Epithelial cell of proximal tubule (primary cell): Measurements from ENCODE around the gene IL20. TPM values are rescaled to one million over a fixed set of nuclear protein-coding genes. Genes with fewer than 3 reads are reported as not detected.

ENCODE experiments used
- DNase-seq: peaks from one replicate; pipeline ENCODE4 v3.0.0-alpha.2; 2011; ENCODE audit warnings: low read depth
- H3K4me3 ChIP-seq: 2 replicates; pipeline ENCODE4 v1.5.1; 2011; ENCODE audit warnings: low read depth, mild to moderate bottlenecking, low read length
- CTCF ChIP-seq: conservative IDR thresholded peaks from 2 replicates; pipeline ENCODE4 v1.5.1; 2012; ENCODE audit warnings: low read depth, mild to moderate bottlenecking, low read length
- total RNA-seq: library from RNA; depleted of rRNA; stranded (reverse); fragments of >200 nt; gene quantifications from 2 replicates; pipeline ENCODE4 v1.2.3, GENCODE V29; 2015

Gene IL20
- total RNA-seq, 1 donor from 2014 or later: not detected

DNA sequence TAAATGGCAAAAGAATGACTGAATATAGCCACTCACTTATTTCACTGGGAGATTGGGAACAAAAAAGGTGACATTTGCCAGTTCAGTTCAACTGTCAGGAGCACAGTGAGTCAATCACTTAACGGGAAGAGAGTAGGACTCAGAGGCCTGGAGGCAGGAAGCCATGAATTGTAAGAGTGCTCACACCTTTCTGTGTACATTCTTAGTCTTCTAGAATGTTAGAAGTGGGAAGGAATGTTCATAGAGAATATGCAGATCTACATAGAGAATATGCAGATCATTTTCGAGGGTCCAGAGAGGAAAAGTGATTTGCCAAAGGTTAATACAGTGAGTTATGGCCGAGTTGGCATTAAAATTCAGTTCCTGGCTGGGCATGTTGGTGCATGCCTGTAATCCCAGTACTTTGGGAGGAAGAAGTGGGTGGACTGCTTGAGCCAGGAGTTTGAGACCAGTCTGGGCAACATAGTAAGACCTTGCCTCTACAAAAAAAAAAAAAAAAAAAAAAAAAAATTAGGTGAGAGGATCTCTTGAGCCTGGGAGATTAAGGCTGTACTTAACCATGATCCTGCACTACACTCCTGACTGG lies 8.3 kb downstream of the IL20 start:
- DNase-seq: no peak
- no peak for TF ChIP-seq CTCF

DNA sequence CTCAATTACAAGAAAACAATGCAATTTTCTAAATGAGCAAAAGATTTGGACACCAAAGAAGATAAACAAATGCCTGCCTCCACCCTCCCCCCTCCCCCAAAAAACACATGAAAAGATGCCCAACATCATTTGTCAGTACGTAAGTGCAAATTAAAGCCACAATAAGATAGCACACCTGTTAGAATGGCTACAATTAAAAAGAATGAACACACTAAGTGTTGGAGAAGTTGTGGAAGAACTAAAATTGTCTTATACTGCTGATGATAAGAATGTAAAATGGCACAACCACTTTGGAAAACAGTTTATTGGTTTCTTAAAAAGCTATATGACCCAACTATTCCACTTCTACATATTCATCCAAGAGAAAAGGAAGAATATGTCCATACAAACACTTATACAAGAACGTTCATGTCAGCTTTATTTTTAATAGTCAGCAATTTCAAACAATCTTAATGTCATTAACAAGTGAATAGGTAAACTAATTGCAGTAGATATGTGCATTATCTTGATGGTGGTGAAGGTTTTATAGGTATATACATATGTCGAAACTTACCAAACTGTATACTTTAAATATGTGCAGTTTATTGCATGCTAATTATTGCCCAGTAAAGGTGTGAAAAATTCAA lies 10.4 kb downstream of the IL20 start:
- DNase-seq: no peak
- no peak for TF ChIP-seq CTCF
- H3K4me3 ChIP-seq: no peak overlapping the region

More for the DNA sequence above, 8.3 kb downstream of the IL20 start:
- no peak overlapping the region for H3K4me3 ChIP-seq

DNA sequence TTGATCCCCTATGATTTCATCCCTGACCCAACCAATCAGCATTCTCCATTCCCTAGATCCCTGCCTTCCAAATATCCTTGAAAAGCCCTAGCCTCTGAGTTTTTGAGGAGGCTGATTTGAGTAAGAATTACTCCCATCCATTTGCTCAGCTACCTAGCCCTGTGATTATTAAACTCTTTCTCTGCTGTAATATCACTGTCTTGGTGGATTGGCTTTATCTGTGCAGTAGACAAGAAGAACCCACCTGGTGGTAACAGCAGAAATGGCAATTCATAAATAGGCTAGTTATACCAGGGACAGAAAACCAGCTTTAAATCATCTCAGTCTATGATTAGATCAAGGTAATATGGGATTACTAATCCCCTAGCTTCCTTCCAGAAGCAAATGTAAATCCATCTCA lies 13.0 kb downstream of the IL20 start:
- no peak overlapping the region for H3K4me3 ChIP-seq
- peak; percentile 7 for TF ChIP-seq CTCF
- DNase-seq: no peak

GRCh38 chr1:206880314-206880713 lies 14.9 kb downstream of the IL20 start:
- H3K4me3 ChIP-seq: no peak overlapping the region
- no peak for DNase-seq
- no peak for TF ChIP-seq CTCF

GRCh38 chr1:206882555-206882954 lies 17.1 kb downstream of the IL20 start:
- peak; percentile 25 for TF ChIP-seq CTCF
- H3K4me3 ChIP-seq: no peak overlapping the region
- no peak for DNase-seq

DNA sequence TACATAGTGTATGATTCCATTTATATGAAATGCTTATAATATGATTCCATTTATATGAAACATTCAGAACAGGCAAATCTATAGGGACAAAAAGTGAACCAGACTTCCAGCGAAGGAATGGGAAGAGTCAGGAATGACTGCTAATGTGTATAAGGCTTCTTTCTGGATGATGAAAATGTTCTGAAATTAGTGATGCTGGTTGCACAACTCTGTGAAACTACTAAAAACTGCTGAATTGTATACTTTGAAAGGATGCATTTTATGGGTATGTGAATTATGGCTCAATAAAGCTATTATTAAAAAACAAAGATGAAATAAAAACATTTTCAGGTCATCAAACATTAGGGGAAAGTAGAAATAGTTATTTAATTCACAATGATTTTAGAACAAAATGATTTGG lies 17.7 kb downstream of the IL20 start:
- TF ChIP-seq CTCF: no peak
- DNase-seq: no peak
- H3K4me3 ChIP-seq: no peak overlapping the region

- no peak for DNase-seq
- no peak overlapping the region for H3K4me3 ChIP-seq
- no peak for TF ChIP-seq CTCF
These were observed 18.5 kb downstream of the IL20 start for GRCh38 chr1:206883876-206884275.
